ENCODE measurements around the gene YJEFN3.
A peak's percentile ranks its signal among the peaks of the same experiment; 100 is the strongest.

YJEFN3 gene

DNA sequence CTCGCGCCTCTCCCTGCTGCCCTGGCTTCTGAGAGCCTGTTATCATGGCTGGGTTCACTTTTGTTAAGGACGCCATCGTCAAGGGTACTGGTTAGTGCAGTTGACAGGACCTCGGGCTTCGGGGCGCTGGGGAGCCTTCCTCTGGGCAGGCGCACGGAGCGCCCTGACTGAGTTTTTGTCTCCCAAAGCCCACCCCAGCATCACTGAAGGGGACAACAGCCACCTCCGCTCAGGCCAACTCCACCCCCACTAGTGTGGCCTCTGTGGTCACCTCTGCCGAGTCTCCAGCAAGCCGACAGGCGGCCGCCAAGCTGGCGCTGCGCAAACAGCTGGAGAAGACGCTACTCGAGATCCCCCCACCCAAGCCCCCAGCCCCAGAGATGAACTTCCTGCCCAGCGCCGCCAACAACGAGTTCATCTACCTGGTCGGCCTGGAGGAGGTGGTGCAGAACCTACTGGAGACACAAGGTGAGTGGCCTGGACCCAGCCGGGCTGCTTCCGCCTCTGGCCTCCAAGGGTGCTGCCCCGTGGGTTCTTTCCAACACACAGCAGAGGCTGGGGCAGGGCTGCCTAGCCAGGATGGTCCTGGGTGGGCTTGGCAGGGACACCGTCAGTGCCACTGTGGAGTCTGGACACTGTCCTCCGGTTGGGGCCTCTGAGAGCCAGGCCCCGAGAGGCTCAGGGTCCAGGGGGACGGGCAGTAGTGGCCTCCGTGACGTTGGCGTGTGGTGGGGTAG lies 30.3 kb upstream of the YJEFN3 start:
- no peak for DNase-seq

DNA sequence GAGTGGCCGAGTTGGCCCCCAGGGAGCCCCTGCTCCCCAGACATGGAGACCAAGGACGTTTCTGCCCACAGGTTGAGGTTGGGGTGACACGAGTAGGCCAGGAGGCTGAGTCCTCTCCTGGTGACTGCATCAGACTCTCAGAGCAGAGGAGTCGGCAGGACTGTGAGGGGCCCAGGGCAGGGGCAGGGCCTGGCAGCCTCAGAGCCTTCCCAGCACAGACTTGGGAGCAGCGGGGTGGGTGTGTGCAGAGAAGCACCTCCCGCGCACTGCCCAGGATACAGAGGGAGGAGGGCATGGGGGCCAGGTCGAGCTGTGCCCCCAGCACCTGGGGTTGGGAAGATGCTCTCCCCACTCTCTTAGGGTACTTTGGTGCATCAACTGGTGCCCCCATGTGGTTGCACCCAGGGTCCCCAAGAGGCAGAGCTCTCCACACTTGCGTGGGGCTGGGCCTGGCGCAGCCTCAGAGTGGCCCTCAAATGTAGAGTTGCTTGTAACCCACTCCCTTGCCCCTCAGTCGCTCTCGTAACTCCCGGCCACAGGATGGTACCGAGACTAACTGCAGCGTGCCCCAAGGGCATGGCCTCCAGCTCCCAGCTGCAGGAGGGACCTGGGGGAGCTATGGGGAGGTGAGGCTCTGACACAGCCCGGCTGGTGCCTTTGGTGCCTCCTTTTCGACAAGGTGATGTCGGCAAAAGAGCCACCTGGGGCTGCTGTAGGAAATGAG lies 29.3 kb upstream of the YJEFN3 start:
- no peak for DNase-seq

DNA sequence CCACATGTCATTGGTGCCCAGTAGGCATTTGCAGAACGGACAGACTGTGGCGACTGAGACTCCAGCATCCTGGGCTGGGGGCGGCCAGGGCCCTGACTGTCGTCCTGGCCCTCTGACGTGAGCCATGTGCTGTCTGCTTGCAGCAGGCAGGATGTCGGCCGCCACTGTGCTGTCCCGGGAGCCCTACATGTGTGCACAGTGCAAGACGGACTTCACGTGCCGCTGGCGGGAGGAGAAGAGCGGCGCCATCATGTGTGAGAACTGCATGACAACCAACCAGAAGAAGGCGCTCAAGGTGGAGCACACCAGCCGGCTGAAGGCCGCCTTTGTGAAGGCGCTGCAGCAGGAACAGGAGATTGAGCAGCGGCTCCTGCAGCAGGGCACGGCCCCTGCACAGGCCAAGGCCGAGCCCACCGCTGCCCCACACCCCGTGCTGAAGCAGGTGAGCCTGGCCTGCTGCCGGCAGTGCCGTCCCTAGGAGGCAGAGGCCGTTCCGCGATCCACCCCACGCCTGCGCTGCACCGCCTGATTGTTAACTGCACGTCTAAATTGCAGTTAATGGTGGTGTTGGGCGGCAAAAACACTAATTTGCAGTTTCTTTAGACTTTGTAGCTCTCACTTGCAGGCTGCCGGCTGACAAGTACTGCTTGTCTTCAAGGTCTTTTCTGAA lies 27.6 kb upstream of the YJEFN3 start:
- DNase-seq = no peak

DNA sequence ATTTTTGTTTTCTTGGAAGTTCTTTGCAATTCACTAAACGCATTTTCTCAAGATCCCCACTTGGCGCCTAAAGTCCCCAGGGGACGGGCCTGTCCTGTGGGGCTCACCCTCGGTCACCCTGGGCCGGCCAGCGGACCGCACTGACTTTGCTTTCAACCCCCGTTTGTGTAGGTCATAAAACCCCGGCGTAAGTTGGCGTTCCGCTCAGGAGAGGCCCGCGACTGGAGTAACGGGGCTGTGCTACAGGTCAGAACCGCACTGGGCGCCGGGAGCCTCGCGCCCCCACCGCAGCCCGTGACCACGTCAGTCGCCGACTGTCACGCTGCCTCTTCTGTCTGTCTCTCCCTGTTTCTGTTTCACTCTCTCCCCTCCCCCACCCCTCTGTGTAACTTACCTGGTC lies 26.9 kb upstream of the YJEFN3 start:
- DNase-seq = no peak

DNA sequence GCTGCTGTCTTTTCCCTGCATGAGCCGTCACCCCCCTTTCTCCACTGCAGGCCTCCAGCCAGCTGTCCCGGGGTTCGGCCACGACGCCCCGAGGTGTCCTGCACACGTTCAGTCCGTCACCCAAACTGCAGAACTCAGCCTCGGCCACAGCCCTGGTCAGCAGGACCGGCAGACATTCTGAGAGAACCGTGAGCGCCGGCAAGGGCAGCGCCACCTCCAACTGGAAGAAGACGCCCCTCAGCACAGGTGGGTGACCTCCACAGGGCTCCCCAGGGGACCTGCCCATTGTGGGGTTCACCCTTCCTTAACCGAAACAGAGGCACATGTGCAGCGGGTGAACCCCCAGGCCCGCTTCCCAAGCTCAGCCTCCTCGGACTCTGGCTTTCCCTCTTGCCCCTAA lies 26.4 kb upstream of the YJEFN3 start:
- DNase-seq = no peak

DNA sequence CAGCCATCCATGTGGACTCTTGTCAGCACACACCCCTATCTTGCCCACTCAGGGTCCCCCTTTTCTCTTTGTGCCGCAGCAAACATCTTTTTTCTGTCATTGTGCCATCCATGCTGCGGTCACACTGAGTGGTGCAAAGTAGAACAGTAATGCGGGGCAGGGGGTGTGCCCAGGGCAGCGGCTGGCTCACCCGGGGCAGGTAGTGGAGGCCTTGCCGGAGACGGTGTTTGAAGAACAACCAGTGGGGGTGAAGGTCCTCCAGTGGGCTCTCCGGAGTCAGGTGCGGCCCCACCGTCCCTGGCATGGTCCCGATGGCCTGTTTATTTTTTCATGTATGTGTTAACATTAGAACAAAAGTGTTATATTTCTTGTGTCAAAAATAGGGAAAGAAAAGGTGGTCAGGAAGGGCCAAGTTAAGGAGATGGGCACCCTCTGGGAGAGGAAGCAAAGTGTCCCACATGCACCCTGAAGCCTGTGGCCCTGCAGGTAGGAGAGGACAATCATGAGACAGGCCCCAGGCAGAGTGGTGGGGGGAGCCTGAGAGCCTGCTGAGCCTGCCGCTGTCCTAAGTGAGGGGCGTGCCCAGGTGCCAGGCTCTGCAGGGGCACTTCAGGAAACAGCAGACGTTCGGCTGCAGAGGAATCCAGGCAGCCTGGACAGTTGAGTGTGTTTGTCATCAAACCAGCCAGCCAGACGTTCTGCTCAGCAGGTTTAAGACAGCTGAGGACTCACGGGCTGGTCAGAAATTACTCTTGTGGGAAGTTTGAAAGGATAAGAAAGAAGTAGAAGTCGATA lies 25.7 kb upstream of the YJEFN3 start:
- no peak for DNase-seq

DNA sequence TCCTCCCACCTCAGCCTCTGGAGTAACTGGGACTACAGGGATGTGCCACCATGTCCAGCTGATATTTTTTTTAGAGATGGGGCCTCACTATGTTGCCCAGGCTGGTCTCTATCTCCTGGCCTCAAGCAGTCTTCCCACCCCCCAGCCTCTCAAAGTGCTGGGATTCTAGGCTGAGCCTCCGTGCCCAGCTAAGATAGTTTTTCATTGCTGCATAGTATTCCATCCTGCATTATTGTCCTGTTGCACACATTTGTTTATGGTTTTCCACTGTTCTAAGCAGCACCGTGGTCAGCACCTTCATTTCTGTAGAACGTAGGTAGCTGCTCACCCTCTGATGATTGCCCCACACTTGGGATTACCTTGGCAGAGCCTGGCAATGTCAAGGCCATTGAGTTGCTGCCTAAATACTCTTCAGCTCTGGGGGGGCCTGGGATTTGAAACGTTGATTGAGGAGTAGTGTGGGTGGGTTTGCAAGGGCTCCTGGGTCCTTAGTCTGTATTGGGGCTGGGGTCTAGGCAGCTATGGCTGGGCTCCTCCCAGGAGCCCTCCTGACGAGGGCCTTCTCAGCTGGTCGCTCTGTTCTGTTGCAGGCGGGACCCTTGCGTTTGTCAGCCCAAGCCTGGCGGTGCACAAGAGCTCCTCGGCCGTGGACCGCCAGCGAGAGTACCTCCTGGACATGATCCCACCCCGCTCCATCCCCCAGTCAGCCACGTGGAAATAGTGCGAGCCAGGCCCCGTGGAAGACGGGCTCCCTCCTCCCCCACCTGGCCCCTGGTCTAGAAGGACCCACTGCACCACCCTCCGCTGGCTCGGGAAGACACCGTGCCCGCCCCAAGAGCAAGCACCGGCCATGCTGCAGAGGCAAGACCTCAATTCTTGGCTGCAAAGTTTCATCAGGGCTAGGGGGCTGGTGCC lies 23.7 kb upstream of the YJEFN3 start:
- DNase-seq = no peak

DNA sequence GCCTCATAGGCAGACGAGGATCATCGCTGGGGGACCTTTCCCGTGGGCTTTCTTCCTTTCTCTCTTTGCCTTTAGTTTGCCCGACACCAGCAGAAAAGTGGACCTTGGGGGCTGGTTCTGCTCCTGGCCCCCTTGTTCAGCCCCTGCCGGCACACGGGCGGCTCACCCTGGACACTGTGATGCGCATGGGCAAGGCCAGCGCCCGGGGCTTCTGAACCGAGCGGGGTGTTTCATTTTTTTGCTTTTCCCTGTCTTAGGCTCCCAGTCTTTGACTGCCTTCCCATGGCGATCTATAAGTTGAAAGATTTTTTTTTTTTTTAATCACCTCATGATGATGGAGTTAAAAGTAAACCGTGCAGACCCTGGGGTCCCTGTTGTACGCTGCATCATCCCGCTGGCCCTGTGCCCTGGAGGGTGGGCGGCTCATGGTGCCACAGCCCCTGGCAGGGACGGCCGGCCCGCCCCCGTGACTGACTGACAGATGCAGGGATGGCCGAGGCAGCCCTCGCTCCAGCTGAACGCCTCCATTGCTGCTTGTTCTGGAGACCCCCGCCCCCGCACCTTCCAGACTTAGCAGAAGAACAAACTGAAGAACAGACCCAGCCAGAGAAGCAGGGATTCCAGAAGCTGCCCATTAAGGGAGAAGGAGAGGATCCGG lies 22.9 kb upstream of the YJEFN3 start:
- DNase-seq = no peak

DNA sequence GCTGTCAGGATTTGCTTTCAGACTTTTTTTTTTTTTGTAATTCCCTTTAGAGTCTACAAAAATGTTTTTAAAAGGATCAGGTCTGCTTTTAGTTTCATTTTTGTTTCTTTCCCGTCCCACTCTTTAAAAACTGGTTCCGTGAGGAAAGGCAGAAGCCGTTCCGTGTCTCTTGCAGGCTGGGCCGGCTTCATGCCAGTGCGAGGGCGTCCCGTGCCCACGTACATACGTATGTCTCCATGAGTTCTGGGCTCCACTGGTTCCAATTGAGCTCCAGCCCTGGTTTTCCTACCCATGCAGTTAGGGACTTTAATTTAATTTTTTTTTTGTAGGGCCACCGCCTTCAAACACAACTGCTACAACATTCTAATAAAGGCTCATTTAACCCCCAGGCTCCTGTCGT lies 22.1 kb upstream of the YJEFN3 start:
- DNase-seq = no peak

DNA sequence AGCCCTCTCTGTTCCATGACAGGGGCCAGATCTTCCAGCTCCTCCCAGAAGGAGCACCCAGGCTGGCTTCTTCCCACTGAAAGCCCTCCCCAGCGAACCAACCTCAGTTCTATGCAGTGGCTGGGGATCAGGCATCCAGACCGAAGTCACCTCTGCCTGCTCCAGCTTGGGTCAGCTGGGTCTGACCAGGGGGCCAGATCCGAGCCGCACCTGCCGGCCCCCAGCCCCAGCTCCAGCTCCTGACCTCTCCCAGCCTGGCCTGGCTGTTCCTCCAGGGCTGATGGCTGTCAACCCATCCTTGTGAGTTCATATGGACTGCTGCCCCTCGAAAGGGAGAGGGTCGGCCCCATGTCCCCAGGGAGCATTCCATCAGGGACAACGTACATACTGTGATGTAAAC lies 21.4 kb upstream of the YJEFN3 start:
- DNase-seq = no peak

DNA sequence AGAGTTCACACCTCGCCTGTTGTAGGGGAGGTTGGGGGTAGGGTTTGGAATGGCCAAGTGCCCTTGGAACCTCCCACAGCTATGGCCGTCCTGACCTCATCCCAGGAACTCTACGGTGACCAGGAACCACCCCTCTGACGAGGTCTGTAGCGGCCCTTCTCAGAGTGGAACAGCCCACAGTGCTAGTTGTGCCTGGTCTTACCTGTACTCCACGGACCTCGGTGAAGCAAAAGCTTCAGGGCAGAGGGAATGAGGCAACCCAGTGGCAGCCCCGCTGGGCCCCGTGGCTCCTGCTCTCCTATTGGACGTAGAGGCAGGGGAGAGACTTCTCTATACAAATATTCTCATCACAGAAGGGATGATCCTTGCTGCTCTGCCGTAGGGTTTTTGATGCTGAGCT lies 20.5 kb upstream of the YJEFN3 start:
- DNase-seq = no peak

DNA sequence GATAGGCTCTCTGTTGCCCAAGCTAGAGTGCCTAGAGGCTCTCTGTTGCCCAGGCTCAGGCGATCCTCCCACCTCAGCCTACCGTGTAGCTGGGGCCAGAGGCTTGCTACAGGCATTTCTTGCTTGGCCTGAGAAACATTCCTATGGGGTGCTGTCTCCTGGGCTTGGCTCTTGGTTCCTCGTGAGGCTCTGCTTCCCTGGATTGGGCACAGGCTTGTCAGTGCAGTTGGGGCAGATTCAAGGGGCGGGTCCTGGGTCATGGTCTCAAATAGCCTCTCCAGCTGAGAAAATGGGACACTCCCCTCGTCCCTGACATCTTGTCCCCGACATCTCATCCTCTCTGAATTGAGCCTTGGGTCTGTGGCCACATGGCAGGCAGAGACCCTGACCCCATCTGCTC lies 18.3 kb upstream of the YJEFN3 start:
- no peak for DNase-seq

DNA sequence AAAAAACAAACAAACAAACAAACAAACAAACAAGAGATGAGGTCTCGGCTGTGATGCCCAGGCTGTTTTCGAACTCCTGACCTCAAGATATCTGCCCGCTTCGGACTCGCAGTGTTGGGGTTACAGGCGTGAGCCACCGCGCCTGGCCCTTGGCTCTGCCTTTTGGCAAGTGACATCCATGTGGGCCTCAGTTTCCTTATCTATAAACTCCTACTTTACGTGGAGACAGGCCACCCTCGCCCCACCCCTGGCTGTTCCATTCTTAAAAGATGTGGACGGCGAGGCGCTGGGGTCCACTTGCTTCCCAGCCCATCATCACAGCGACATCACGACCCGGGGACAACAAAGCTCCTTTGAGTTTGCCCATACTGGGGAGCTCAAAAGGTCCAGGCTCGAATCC lies 15.0 kb upstream of the YJEFN3 start:
- DNase-seq = no peak

DNA sequence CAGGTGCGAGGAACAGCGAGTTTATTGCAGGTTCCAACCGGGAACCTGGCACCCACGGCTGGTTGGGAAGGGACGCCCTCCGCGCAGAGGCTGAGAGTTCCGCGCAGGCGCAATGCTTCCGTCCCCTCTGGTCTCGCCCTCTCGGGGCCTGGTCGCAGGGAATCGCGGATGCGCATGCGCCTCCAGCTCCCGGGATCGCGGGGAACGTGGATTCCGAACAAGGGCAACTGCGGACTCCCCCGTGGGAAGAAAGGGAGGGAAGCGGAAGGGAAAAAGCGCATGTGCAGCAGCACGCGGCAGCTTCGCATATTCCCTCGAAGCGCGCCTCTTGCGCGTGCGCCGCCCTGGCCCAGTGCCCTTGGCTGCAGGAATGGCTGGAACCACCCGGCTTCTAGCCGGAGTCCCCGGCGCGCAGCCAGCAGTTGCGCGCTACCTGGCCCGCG lies 14.5 kb upstream of the YJEFN3 start:
- DNase-seq = no peak

DNA sequence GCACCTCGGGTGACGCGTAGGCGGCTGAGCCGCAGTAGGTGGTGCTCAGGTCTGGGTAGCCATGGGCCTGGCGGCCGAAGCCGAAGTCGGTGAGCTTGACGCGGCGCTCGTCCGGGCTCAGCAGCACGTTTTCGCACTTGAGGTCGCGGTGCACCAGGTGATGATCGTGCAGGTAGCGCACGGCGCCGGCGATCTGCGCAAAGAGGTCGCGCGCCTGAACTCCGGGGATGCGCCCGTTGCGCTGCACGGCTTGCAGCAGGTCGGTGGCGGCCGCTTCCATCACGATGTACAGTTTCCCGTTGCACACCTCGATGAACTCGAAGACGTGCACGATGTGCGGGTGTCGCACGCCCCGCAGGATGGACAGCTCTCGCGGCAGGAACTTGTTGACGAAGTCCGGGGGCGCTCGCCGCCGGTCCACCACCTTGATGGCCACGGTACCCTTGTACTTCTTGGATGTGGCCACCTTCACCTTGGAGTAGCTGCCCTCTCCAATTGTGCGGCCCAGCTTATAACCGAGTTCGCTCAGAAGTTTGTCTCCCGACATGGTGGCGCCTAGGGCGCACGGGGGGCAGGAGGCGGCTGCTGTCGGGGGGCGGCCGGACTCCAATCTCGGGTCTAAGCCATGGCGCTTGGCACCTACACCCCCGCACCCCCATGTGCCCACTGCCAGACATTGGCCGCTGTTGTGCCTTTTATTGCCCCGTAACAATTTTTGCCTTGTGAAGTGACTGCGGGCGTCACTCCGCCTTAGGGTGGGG lies 13.7 kb upstream of the YJEFN3 start, which contains the start of gene TSSK6:
TSS of gene TSSK6 (minus strand) at position 668 of the 761 bp plus-strand sequence. CDS start at position 547, 121 bp downstream.
- no peak for DNase-seq

DNA sequence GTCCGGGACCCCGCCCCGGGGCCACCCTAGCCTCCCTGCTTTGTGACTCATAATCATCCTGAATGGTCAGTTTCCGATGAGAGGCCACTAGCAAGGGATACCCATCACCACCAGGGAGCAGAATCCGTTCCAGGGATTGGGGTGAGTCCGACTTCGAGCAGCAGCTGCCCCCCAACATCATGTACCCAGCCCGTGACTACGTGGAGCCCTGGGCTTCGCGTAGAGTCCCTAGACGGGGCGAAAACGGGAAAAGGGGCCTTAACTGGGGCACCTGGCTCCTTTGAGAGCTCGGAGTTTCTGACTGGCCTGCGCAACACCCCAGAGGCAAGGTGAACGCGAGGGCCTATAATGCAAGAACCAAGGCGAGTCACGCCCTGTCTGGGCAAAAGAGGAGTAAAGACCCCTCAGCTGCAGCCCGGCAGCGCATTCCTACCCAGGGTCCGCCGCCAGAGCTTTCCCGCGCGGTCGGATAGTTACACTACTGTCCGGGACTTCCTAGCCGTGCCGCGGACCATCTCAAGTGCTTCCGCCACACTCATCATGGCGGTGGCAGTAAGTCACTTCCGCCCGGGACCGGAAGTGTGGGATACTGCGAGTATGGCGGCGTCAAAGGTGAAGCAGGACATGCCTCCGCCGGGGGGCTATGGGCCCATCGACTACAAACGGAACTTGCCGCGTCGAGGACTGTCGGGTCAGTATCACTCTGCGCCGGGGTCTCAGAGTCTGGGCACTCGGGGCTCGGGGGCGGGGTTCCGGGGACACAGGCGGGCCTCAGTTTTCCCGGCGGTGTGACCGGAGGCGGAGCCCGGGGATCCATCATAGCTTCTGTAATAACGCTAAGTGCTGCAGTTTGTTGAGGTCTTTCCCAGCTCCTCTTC lies 12.8 kb upstream of the YJEFN3 start, which contains the start of gene NDUFA13:
TSS of gene NDUFA13 (plus strand) at position 584 of the 878 bp plus-strand sequence. CDS start at position 598, 14 bp downstream.
- peak; percentile 82 for DNase-seq

DNA sequence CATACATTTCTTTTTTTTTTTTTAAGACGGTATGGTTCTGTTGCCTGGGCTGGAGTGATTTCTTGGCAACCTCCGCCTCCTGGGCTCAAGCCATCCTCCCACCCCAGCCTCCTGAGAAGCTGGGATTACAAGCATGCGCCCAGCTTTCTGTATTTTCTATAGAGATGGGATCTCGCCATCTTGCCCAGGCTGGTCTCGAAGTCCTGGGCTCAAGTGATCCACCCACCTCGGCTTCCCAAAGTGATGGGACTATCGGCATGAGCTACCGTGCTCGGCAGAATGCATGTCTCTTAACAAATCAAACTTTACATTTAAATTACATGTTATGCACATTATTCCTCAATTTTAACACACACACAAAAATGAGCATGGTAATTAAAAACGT lies 11.5 kb upstream of the YJEFN3 start:
- DNase-seq = no peak

DNA sequence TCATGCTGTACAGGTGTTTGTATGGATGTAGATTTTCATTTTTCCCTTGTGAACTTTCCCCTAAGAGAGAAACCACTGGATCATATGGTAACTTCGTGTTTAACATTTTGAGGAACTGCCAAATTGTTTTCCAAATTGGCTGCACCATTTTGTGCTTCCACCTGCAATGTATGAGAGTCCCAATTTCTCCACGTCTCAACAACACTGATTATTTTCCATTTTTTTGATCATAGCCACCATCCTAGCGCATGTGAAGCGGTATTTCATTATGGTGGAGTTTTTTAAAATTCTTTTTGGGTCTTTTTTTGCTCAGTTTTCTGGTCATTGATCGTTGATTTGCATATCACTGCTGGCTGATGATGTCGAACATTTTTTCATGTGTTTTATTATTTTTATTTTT lies 7.7 kb upstream of the YJEFN3 start:
- DNase-seq = no peak

DNA sequence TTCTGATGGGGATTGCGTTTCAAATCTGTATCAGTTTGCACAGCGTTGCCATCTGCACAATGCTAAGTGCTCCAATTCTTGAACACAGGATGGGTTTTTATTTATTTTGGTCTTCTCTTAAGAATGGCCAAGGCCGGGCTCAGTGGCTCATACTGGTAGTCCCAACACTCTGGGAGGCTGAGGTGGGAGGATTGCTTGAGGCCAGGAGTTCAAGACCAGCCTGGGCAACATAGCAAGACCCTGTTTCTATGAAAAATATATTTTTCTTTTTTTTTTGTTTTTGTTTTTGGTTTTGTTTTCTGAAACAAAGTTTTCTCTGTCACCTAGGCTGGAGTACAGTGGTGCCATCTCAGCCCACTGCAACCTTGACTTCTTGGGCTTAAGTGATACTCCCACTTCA lies 5.5 kb upstream of the YJEFN3 start:
- no peak for DNase-seq

DNA sequence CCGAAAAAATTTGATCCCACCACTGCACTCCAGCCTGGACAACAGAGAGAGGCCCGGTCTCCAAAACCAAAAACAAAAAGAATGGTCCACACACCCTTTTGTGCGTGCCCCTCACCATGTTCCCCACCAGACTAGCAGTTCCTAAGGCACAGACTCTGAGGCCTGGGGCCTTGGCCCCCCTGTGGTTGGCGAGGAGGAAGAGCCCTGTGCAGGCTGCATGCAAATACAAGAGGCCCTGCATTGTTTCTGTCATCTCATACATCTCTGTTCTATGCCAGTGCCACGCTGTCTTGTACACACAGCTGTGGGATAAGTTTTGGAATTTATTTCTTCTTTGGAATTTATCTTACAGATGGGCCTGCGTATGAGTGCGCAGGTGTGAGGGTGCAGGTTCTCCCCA lies 4.7 kb upstream of the YJEFN3 start:
- DNase-seq = no peak

Data from NCI-H1105 treated with DMSO at 0.1 percent for 48 hours (cell line).